C4-2B (cell line): Measurements from ENCODE around the gene MAP3K7.

Experiments used
- H3K27ac ChIP-seq: fragments of 450-650 bp; 2 replicates; pipeline ENCODE4 v1.5.1; 2017
- ZFX ChIP-seq: fragments of 450-650 bp; IDR thresholded peaks from 2 replicates; pipeline ENCODE4 v1.6.1; 2017
- TF ChIP-seq, protein P1 (sequence below): fragments of 450-650 bp; conservative IDR thresholded peaks from 2 replicates; pipeline ENCODE4 v1.5.1; 2017; ENCODE audit warnings: mild to moderate bottlenecking

MAP3K7 gene

DNA sequence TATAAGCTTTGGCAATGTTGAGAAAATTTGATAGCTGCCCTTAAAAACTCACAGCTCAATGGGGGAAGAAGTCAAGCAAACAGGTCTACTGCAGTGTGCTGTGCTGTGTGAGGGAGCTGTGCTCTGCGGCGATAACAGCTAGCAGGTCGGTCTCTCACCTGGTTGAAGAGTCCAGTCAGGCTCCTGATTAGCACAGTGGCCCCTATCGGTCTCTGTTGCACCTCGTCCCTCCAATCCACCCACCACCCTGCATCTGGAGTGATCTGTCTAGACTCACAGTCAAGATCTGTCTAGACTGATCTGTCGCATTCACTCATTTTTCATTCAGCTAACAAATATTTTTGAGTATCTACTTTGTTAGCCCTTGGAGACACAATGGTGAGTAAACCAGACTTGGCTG lies 94.1 kb downstream of the MAP3K7 start:
- H3K27ac ChIP-seq = no peak overlapping the region
- TF ChIP-seq, protein P1, sequence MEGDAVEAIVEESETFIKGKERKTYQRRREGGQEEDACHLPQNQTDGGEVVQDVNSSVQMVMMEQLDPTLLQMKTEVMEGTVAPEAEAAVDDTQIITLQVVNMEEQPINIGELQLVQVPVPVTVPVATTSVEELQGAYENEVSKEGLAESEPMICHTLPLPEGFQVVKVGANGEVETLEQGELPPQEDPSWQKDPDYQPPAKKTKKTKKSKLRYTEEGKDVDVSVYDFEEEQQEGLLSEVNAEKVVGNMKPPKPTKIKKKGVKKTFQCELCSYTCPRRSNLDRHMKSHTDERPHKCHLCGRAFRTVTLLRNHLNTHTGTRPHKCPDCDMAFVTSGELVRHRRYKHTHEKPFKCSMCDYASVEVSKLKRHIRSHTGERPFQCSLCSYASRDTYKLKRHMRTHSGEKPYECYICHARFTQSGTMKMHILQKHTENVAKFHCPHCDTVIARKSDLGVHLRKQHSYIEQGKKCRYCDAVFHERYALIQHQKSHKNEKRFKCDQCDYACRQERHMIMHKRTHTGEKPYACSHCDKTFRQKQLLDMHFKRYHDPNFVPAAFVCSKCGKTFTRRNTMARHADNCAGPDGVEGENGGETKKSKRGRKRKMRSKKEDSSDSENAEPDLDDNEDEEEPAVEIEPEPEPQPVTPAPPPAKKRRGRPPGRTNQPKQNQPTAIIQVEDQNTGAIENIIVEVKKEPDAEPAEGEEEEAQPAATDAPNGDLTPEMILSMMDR = no peak
- no peak for TF ChIP-seq ZFX

DNA sequence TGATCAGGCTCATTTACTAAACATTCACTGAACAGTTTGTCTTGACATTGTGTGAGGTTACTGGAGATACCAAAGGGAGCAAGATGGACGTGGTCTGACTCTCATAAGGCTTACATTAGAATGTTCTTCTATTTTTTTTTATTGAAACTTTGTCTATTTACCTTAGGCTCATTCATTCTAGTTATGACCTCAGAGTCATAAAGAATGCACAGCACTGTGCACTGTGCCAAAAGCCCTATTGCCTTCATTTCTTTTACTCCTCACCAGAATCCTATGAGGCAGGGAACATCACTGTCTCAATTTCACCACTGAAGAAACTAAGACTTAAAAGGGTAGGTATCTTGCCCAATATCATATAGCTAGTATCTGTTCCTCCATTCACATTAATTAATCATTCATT lies 94.5 kb downstream of the MAP3K7 start:
- TF ChIP-seq ZFX = no peak
- TF ChIP-seq, protein P1 = no peak
- no peak overlapping the region for H3K27ac ChIP-seq

DNA sequence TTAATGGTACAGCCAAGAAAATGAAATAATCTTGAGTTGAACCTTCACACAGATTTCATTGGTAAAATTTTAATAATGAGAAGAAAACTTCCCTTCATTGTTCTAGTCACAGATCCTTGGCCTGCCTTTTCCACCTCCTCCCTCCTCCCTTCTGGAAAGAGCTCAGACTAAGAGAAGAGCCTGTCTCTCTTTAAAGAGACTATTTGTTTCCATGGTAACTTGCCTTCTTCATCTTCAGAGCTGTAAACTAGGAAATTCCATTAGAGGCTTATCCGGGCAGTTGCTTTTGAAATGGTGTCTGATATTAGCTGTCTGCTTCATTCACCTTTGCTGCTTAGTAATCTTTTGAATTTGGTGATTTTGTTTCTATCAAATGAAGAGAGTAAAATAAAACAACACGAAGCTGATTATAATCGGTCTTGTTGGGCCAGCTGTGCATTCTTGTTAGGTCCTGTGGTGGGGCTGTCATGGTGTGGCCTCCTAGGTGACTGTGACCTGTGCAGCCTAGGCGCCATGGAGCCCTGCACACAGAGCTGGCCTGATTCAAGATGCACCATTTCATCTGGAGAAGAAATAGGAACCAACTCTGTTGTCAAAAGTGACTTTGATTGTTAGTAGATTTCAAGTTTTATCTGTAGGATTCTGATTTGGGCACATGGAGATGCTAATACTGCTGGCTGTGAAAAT lies 96.7 kb downstream of the MAP3K7 start:
- TF ChIP-seq, protein P1 = no peak
- TF ChIP-seq ZFX = no peak
- H3K27ac ChIP-seq = no peak overlapping the region

DNA sequence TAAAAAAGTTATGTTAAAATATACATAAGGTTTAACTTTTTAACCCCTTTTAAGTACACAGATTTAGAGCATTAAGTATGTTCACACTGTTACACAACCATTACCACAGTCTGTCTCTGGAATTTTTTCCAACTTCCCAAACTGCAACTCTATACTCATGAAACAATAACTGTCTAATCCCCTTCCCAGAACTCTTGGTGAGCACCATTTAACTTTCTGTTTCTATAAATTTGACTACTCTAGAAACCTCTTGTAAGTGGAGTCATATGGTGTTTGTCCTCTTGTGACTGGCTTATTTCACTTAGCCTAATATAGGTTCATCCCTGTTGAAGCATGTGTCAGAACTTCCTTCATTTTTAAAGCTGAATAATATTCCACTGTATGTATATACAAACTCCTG lies 98.1 kb downstream of the MAP3K7 start:
- no peak overlapping the region for H3K27ac ChIP-seq
- TF ChIP-seq, protein P1 = no peak
- TF ChIP-seq ZFX = no peak

DNA sequence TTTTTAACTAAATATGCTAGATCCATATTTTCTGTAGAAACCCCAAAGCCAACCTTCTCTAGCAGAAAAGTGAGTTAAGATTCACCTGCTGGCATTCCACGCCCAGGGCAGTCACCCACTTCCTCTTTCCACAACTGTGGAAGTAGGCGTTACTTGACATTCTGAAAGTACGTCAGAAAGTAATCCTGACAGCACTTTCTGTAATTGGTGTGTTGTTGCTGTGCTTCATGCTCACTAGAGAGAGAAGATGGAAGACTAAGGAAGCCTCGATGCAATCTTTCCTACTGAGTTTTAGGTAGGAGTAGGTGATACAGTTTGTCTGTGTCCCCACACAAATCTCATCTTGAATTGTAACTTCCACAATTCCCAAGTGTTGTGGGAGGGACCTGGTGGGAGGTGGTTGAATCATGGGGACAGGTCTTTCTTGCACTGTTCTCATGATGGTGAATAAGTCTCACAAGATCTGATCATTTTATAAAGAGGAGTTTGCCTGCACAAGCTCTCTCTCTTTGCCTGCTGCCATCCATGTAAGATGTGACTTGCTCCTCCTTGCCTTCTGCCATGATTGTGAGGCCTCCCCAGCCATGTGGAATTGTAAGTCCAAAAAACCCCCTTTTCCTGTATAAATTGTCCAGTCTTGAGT lies 101.1 kb downstream of the MAP3K7 start:
- no peak overlapping the region for H3K27ac ChIP-seq
- TF ChIP-seq, protein P1 = no peak
- no peak for TF ChIP-seq ZFX

DNA sequence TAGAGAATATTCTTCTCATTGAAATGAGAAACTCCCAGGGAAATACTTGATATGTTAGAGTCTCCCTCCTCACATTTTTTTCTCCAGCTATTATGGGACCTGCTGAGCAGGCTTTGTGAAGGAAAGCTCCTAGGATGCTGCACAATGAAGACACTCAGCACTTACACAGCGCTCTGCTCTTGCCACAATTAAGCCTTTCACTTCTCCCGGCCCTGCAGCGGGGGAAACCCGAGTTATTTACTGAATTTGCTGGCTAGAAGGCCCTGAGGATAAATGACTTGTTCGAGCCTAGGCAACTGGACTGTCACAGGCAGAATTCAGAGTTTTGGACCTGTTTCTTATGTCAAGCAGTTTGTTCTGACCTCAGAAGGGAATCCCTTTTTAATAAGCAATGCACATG lies 102.0 kb downstream of the MAP3K7 start:
- no peak for TF ChIP-seq ZFX
- TF ChIP-seq, protein P1 = no peak
- no peak overlapping the region for H3K27ac ChIP-seq

DNA sequence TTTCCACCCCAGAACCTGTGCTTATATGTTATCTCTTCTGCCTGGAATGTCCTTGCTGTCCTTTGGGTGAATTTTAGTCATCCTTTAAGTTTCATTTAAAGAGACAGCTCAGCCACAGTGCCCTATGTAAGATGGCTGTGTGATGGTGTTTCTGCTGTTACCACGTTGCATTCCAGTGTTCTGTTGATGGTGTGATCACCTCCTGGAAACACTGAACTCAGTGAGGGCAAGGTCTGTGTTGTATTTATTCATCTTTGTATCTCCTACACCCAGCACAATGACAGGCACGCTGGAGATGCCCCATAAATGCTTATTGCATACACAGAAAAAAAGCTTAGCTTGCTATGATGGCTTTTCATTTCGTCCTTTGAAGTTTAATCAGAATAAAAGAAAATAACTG lies 102.5 kb downstream of the MAP3K7 start:
- TF ChIP-seq, protein P1 = no peak
- TF ChIP-seq ZFX = no peak
- H3K27ac ChIP-seq = no peak overlapping the region
